ENCODE results near the gene NALF2.

DNA sequence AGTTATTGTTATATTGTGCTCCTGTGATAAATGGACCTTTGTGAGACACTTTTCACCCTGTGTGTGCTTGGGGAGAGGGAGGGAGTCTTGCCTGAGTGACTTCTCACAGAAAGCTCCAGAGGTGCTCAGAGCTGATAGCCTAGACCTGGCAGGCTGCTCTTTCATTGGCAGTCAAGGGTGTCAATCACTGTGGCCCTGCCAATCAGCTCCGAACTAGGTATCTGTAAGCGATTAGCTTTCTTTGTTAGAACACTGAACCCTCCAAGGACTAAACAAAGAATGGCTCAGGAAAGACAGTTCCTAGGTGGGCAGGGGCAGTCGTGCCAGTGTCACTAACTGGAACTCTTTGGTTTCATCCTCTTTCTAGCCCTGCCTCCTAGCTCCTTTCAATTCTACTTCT, 2.7 kb upstream of the NALF2 start:
- TF ChIP-seq, protein P1, sequence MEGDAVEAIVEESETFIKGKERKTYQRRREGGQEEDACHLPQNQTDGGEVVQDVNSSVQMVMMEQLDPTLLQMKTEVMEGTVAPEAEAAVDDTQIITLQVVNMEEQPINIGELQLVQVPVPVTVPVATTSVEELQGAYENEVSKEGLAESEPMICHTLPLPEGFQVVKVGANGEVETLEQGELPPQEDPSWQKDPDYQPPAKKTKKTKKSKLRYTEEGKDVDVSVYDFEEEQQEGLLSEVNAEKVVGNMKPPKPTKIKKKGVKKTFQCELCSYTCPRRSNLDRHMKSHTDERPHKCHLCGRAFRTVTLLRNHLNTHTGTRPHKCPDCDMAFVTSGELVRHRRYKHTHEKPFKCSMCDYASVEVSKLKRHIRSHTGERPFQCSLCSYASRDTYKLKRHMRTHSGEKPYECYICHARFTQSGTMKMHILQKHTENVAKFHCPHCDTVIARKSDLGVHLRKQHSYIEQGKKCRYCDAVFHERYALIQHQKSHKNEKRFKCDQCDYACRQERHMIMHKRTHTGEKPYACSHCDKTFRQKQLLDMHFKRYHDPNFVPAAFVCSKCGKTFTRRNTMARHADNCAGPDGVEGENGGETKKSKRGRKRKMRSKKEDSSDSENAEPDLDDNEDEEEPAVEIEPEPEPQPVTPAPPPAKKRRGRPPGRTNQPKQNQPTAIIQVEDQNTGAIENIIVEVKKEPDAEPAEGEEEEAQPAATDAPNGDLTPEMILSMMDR (IDR thresholded peaks at IDR 0.05) = no peak
- TF ChIP-seq POLR2A (IDR thresholded peaks at IDR 0.05) (no peak), POLR2AphosphoS5 (IDR thresholded peaks at IDR 0.05) (no peak)
